HEK293 (cell line): ENCODE results near the gene MT1B.

Experiments used
- CTCF ChIP-seq: fragments of 450-650 bp; formaldehyde crosslinking; IDR thresholded peaks from 2 replicates; pipeline ENCODE4 v1.5.1; 2016; ENCODE audit warnings: missing biosample characterization, missing genetic modification characterization
- REST ChIP-seq: fragments of 450-650 bp; formaldehyde crosslinking; IDR thresholded peaks from 2 replicates; pipeline ENCODE4 v1.5.1; 2016; ENCODE audit warnings: missing biosample characterization, missing genetic modification characterization
- ZNF394 ChIP-seq: fragments of 450-650 bp; formaldehyde crosslinking; IDR thresholded peaks from 2 replicates; pipeline ENCODE4 v1.5.1; 2016; ENCODE audit warnings: missing biosample characterization, missing genetic modification characterization, mild to moderate bottlenecking, moderate library complexity, borderline replicate concordance
- ZNF660 ChIP-seq: fragments of 450-650 bp; IDR thresholded peaks from 2 replicates; pipeline ENCODE4 v1.5.1; 2018; ENCODE audit warnings: missing biosample characterization, mild to moderate bottlenecking, missing genetic modification characterization
- ZNF670 ChIP-seq: fragments of 450-650 bp; formaldehyde crosslinking; IDR thresholded peaks from 2 replicates; pipeline ENCODE4 v1.5.1; 2016; ENCODE audit warnings: missing biosample characterization, missing genetic modification characterization, low read depth
- ZSCAN30 ChIP-seq: fragments of 450-650 bp; IDR thresholded peaks from 2 replicates; pipeline ENCODE4 v1.5.1; 2018; ENCODE audit warnings: missing biosample characterization, mild to moderate bottlenecking, missing genetic modification characterization, moderate library complexity

DNA sequence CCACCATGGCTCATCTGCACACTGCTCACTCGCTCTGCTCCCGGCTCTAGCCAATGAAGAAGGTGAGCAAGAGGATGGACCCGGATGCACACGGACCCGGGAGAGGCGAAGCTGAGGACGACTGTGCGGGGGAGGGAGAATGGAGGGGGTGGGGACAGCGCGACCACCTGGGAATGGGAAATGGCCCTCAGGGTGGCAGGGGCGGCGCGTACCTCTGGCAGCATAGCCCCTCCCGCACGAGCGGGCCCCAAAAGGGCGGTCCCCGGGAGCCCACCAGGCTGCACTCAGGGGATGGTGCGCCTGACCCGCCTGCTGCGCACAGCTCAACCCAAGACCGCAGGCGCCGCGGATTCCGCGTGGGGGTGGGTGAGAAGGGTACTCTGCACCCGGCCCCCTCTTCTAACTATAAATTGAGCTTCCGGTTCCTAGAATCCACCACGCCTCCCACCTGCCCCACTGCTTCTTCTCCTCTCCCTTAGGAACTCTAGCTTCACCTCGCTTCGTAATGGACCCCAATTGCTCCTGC lies 24.1 kb downstream of the MT1B start:
- no peak for TF ChIP-seq ZNF670 (tag by site-specific recombination)
- TF ChIP-seq ZNF394 (tag by site-specific recombination): no peak
- TF ChIP-seq REST: no peak
- TF ChIP-seq ZNF660 (tag by site-specific recombination): no peak
- TF ChIP-seq CTCF (tag by site-specific recombination): no peak
- no peak for TF ChIP-seq ZSCAN30 (tag by site-specific recombination)
